HG03342 (cell line): ENCODE measurements around the gene TNFRSF12A.

Experiments used
- ATAC-seq: cut with Tn5 transposase; IDR thresholded peaks from one replicate; pipeline ENCODE4 v1.9.1; 2021; ENCODE audit warnings: mild to moderate bottlenecking, moderate library complexity; ENCODE audit not compliant: unreplicated experiment

Gene TNFRSF12A

DNA sequence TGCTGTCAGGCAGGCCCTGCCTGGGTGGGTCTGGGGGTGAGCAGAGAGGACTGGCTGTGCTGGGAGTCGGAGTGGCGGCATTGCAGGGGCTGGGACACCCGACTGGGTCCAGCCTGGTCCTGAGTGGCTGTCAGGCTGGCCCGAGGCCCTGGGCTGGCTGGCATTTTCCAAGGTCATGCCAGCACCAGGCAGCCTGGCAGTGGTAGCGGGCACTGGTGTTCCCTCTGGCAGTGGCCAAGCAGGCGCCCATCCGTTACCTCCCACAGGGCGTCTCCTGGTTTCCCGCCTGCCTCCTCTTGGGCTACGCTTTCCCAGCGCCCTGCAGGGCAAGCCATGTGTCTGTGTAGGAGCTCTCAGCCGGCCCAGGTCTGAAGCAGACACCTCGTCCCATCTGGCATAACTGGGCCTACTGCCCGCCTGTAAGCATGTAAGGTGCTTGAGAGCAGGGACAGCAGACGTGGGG lies 34.2 kb upstream of the TNFRSF12A start:
- no peak for ATAC-seq

DNA sequence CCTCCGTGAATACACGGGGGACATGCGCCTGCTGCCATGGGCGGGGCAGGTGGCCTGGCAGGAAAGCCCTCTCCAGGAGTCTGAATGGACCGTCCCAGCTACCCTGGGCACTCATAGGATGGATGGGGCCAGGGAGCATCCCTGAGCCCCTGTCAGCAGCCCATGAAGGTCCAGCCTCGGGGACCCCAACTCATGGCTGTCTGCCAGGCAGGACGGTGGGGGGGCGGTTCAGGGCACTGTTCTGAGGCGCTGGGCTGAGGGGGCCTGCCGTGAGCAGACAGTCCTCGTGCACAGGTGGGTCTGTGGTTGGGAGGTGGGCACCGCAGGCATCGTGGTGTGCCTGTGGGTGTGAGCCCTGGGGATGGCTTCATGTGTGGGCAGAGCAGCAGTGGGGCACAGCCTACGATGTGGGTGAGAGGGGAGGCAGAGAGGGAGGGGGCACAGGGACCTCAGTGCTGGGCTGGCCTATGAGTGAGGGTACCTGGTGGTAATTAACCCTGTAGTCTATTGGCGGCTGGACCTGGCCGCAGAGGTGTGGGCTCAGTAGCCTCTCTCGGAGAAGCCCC lies 33.5 kb upstream of the TNFRSF12A start:
- ATAC-seq, result no peak

DNA sequence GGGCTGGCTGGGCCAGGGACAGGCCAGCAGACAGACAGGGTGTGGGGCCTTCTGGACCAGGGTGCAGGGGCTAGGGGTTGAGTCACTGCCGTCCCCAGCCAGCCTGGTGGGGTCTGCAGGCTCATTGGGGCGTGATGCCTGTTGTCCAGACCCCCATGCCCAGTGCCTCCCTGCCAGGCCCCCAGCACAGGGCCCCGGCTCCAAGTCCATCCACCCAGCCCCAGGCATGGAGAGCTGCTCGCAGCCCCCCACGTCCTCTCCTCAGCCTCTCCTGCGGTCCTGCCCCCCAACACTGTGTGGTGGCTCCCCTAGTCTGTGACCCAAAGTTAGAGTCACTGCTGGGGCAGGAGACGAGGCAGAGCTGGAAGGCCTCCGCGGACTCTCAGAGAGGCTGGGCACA lies 32.9 kb upstream of the TNFRSF12A start:
- no peak for ATAC-seq

DNA sequence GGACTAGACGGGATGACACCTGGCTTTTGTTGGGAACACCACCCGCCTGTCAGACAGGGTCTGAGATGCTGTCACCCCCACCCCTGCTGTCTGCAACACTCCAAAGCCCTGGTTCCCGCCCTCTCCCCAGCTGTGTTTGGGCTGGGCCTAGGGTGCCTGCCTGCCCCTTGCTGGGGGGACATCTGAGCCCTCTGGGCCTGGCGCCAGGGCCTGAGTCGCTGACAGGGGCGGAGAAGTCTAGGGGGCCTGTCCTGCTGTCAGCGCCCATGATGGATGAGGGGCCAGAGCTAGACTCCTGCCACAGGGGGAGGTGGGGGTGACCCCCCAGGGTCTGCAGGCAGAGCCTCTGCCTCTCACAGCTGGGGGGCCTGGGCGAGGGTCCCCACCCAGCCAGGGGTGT lies 32.3 kb upstream of the TNFRSF12A start:
- ATAC-seq, result no peak

DNA sequence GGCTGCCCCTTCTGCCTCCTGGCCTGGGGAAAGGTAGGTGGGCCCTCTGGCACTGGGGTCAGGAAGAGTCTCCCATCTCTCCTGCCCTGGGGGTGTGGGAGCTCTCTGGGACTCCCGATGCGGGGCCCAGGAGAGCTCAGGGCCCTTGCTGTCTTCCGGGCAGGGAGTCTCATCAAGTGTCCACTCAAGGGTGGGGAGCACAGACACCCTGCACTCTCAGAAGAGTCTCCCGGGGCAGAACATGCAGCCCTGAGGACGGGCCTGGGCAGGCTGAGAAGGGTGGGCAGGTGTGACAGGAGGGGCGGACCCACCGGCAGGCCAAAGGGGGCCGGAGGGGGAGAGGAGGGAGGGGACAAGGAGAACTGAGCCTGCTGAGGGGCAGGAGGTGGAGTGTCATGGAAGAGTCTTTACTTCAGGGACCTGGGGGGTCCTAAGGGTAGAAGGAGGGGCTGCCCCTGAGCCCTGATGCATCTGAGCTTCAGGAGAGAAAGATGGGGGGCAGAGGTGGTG lies 31.5 kb upstream of the TNFRSF12A start:
- no peak for ATAC-seq

DNA sequence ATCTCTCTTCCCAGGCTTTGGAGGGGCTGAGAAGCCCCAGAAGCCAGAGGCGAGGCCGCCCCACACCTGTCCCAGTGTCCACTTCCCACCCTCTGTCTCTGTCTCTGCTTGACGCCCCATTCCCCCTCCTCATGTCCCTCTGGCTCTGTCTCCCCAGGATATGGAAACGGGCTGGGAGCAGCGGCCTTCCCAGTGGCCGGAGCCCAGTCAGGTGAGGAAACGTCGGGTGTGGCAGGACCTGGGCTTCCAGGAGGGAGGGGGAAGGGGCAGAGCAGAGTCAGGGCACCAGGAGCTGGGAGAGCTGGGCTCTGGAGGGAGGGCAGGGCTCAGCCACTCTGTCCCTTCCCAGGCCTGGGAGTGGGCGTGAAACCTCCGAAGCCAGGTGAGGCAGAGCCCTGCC lies 29.3 kb upstream of the TNFRSF12A start:
- no peak for ATAC-seq

DNA sequence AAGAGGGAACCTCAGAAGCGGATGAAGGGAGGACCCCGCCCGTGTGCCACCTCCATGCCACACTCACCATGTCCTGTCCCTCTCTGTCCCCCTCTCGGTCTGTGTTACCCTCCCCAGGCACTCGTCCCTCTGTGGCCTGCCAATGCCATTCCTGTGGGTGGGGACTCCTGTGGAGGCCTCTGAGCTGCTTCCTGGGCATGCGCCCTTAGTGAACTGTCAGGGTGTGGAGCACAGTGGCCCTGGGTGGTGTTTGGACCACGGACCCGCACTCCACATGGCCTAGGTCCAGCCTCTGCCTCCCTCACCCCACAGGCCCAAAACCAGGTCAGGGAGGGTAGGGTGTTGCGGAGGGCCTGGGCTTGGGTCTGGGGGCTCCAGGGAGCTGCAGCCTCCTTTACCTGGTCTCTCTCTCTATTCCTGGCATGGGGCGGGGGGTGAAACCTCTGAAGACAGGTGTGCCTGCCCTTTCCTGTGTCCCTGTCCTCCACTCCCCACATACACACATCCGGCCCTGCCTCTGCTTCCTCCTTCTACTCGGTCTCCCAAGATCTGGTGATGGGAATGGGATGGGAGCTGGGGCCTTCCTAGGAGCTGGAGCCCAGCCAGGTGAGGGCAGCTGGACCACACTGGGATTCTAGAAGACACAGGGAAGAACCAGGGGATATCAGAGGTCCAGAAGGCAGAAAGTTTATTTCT lies 28.5 kb upstream of the TNFRSF12A start:
- ATAC-seq, result no peak

DNA sequence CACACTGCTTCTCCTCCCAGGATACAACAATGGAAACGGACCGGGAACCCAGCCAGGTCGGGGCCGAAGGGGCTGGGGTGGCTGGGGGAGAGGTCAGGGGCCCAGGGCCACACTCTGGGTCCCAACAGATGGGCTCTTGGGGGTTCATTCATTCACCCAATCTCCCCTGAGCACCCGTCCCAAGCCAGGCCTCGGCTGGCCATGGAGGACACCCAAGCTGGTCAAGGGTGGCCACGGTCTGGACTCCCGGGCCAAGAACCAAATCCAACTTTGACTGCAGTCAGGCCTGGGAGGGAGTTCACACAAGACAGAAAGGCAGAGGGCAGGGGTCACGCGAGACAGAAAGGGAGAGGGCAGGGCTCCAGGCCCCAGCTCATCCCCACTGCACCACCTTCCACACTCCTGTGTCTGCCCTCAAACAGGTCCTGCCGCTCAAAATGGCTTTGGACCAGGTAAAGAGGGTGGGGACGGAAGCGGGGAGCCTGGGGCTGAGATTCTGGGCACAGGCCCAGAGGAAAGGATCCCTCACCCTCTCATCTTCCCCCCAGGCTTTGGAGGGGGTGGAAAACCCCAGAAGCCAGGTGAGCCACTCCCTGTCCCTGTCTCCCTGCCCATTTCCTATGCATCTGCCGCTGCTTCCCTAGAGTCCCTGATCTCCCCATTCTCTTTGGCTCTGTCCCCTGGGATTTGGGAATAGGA lies 27.6 kb upstream of the TNFRSF12A start:
- ATAC-seq, result no peak

DNA sequence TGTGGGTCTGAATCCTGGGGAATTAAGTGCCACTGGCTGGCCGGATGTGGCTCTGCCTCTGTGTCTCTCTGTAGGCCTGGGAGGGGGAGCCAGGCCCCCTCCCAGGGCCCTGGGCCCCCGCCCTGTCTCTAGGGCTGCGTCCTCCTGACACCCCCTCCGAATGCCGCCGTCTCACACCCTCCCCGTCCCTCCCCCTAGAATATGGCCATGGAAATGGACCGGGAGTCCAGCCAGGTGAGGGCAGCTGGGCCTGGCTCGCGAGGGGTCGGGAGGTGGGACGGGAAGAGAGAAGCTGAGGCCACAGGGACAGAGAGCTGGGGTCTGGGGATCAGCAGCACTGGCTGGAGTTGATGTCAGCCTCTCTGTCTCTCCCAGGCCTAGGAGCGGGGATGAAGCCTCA lies 23.9 kb upstream of the TNFRSF12A start:
- ATAC-seq, result no peak

DNA sequence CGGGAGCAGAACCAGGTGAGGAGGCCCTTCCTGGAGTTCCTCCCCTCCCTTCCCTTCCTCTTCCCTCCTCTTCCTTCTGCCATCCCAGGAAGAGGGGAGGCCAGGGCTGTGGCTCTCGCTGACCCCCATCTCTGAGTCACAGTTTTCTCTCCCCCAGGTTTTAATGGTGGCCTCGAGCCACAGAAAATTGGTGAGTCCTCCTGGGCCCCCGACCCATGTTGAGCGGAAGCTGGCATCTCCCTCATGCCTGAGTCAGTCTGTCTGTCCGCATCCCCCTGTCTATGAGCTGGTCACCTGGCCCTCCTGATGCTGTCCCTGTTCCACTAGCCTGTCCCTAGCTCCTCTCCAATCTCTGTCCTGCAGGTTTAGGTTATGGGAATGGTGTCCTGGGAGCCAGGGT lies 20.2 kb upstream of the TNFRSF12A start:
- no peak for ATAC-seq

DNA sequence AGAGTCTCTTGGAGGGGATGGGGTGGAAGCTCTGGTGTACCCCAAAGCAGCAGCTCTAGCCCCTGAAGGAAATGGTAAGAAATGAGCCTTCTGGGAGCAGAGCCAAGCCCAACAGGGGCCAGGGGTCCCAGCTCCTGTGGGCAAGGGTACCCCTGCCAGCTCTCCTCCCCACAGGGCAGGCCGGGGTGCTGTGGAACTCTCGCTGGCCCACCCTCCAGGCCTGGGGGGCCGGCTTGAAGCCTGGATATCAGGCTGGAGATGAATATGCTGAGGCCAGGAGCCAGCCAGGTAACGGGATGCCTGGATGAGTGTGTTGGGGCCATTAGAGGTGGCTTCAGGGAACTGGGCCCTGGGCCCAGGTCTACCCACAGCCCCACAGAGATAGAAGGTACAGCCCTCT lies 19.6 kb upstream of the TNFRSF12A start:
- ATAC-seq, result no peak

DNA sequence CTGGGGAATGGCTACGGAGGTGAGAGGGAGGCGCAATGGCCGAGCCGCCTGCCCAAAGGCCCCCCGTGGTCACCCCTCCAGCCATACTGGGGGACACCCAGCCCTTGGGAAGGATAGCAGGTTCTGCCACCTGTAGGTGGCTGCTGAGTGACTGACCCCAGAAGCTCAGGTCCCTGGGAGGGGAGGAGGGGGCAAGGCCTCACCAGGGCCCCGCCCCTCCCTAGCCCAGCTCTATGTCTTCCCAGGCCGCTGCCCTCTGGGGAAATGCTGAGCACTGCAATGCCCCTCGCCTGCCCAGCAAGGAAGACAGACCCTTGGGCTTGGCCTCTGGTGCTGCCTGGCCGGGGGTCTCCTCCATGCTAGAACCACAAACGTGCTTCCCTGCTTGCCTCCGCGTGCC lies 18.9 kb upstream of the TNFRSF12A start:
- ATAC-seq, result no peak

DNA sequence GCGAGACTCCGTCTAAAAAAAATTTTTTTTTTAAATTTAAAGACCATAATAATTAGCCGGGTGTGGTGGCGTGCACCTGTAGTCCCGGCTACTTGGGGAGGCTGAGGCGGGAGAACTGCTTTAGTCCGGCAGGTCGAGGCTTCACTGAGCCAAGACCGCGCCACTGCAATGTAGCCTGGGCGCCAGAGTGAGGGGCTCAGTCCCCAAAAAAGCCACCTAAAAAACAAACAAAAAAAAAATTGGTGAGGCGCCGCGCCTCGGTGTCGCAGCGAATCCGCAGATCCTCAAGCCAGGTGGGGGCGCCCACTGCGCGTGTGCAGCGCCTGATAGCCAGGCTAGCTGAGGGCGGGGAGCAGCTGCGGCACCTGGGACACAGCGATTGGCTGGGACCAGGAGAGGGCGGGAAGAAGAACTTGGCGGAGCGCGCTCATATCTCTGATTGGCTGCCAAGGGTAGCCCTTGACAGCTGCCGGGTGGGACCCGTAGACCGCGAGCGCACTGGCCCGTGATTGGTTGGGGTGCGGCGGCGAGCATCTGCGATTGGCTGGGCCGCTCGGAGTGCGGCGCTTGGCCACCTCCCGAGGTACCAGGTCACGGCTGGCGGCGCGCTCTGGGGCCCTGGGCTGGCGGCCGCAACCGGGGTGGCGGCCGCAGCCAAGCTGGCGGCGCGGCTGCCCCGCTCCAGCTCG lies 16.4 kb upstream of the TNFRSF12A start:
- peak; percentile 96 for ATAC-seq

DNA sequence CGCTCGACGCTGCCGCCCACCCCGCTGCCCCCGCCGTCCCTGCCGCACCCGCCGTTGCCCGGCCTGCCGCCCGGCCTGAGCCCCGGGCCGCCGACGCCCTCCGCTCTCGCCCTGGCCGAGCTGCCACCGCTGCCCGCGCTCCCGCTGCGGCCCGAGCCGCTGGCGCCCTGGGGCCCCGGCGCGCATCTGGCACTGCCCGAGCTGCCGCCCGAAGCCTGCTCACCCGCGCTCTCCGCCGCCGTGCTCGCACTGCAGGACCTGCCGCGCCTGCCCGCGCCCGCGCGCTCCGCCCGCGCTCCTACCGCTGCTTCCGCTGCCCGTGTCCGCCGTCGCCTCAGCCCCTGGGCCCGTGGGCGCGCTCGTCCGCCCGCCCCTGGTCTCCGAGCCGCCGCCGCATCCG lies 15.8 kb upstream of the TNFRSF12A start:
- no peak for ATAC-seq

DNA sequence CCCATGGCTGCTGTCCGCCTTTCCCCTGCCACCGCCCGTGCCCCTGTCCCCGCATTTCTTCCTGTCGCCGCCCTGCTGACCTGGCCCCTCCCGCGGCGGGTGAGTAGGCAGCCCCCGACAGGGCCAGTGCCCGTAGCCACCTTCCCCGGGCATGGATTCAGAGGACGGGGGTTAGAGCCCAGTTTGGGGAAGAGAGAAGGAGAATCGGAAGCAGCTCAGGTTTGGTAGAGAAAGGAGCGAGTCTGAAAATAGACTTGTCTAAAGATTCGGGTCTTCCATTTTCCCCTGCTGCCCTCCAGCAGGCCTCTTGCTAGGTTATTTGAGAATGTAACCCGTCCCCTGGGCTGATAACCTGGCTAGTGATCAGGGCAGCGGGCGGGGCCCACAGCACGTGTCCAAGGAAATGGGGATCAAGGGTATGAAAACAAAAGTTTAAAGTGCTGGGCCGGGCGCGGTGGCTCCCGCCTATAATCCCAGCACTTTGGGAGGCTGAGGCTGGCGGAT lies 15.3 kb upstream of the TNFRSF12A start:
- ATAC-seq, result no peak

DNA sequence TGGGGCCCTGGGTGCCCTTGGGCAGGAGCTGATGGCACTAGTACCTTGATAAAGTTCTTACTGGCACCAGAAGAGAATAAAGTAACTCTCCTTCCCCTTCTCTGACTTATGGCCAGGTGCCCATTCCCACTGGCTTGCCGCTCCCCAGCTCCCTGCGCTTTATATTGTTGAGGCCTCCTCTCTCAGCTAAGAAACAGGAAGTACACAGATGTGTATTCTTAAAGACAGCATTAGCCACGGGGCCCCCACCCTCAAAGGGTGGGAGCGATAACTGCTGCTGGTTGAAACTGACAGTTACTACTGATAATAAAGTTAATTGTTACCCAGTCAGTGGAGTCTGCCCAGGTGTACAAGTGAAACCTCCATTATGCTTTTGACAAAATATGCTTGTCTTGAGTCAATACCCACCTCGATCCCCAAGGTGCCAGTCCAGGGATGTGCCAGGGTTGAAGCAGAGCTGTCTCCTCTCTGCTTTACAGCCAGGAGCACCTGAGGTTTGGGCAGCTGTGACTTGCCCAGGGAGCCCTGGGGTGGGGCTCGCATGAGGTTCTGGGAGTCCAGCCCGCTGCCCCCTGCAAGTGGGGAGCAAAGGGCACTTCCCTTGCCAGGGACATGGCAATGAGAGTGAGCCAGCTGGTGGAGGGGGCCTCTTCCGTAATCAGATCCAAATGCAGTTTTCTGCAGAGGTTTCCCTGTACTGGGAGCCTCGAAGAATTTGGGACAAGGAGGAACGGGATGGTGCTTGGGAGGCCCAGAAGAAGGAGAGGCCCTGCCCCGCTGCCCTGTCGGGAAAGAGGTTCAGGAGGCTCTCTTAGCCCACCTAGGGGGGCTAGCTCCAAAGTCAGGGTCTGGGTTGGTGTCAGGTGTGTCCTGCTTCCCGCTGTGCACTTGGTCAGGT lies 12.9 kb upstream of the TNFRSF12A start:
- no peak for ATAC-seq

DNA sequence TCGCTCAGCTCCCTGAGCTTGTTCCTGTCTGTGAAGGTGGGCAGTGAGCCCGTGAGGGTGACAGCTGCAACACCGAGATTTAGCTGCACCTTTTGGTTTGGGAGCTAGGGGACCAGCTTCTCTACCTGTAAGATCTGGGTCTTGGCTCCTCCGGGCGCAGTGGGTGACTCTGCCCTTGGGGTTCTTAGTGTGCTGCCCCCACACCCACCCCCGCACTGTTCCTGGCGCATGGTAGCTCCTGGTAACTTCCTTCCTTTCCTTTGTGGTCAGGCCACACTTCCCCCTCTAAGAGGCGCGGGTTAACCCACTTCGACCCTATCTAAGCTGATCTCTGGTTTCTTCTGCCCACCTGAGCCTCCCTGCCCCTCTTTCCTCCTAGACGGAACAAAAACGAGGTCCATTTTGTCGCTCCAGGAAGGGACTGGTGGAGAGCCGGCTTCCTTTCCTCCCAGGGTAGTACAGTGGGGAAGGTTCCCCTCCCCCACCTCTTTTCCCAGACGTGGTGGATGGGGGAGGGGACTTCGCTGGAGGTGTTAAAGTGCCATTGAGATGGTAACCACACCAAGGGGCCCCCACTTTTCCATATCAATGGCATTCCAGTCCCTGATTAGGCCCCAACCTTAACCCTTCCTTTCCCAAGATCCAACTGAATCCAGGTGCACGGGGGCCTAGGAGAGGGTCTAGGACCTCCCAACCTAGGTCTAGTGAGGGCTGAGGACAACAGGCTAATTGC lies 12.0 kb upstream of the TNFRSF12A start:
- ATAC-seq, result no peak

DNA sequence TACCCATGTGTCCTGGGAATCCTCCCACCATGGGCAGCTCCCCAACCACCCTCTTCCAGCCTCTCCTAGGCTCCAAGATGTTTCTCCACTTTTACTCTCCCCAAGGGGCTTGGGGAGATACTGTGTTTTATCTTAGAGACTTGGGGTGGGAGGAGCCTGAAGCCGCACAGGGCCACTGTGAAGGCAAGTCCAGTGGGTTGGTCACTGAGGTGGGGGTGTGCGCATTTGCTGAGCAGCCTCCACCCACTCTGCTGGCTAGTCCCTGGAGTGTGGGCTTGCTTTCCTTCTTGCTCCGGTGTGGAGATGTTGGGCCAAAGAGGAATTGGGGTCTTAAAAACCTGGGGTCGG lies 11.5 kb upstream of the TNFRSF12A start:
- ATAC-seq, result no peak

DNA sequence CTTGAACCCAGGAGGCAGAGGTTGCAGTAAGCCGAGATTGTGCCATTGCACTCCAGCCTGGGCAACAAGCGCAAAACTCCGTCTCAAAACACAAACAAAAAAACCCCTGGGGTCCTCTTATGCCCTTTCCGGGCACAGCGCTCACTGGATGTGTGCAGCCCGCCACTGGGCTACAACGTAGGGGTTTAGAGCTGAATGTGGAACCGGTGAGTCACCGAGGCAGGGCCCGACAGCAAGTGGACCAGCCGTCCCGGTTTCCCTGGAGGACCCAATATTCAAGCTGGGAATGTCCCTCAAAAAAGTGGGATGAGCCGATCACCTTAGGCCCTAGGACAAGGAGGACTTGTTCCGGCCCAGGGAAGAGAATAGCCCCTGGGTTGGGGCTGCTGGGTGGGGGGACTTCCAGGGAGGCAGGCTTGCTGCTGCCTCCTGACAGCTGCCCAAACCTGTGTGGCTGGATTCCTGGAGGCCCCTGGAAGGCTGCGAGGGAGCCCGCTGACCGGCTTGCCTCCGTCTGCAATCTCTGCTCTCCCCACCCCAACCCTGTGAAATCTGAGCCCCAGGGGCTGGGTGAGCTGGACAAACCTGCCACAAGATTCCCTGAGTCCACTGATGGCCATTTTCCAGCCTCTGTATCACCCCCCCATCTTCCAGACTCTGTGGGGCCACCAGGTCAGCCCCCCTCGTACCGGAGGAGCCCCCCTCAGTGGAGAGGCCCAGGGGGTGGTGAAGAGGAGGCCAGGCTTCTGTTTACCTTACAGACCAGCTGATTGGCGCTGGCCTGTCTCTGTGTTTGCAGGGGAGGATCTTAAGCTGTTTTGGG lies 10.4 kb upstream of the TNFRSF12A start:
- no peak for ATAC-seq
